ENCODE data around the gene GALNTL6. TPM values are rescaled to one million over a fixed set of nuclear protein-coding genes. Genes with fewer than 3 reads are reported as not detected.

The GALNTL6 gene
- total RNA-seq, 1 donor from 2014 or later, result 0.10 TPM

DNA sequence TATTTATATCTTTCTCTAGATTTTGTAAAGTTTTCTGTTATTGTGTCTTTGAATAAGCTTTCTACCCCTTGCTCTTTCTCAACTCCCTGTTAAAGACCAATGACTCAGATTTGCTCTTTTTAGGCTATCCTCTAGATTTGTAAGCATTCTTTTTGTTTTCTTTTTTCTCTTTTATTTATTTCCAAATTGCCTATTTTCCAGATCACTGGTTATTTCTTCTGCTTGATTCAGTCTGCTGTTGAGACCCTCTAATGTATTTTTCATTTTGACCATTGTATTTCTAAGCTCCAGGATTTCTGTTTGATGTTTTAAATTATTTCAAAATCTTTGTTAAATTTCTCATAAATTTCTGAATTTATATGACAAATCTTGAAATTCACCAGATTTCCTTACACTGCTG, 892.8 kb downstream of the GALNTL6 start:
- Mint-ChIP-seq H3K27ac (ENCODE audit: unreplicated experiment) (no peak overlapping the region), H3K4me1 (ENCODE audit: unreplicated experiment) (no peaks in the 10 kb centered on the region)

DNA sequence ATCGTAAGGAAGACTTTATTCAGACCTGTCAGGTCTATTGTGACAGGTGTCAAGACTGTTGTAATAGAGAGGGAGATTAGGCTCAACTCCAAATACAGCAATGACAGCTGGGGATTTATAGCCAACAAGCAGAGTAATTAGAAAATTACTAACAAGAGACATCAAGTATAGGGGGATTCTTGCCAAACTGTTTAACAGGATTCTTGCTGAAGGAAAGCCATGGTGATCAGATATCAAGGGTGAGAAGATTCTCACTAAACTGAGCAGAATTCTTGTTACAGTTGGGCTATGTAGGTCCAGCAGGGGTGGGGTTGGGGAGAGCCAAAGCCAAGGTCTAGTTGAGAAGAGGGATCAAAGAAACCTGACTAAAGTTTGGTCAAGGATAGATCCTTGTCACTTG, 894.4 kb downstream of the GALNTL6 start:
- Mint-ChIP-seq H3K4me1 (ENCODE audit: unreplicated experiment) (no peaks in the 10 kb centered on the region), H3K27ac (ENCODE audit: unreplicated experiment) (no peak overlapping the region), H3K4me3 (ENCODE audit: unreplicated experiment) (no peak overlapping the region), H3K27me3 (ENCODE audit: unreplicated experiment) (peaks cover 3% of the 10 kb centered on the region), H3K9me3 (ENCODE audit: unreplicated experiment) (no peaks in the 10 kb centered on the region), H3K36me3 (ENCODE audit: low read depth, unreplicated experiment) (no peaks in the 10 kb centered on the region)
- TF ChIP-seq, protein P1, sequence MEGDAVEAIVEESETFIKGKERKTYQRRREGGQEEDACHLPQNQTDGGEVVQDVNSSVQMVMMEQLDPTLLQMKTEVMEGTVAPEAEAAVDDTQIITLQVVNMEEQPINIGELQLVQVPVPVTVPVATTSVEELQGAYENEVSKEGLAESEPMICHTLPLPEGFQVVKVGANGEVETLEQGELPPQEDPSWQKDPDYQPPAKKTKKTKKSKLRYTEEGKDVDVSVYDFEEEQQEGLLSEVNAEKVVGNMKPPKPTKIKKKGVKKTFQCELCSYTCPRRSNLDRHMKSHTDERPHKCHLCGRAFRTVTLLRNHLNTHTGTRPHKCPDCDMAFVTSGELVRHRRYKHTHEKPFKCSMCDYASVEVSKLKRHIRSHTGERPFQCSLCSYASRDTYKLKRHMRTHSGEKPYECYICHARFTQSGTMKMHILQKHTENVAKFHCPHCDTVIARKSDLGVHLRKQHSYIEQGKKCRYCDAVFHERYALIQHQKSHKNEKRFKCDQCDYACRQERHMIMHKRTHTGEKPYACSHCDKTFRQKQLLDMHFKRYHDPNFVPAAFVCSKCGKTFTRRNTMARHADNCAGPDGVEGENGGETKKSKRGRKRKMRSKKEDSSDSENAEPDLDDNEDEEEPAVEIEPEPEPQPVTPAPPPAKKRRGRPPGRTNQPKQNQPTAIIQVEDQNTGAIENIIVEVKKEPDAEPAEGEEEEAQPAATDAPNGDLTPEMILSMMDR (IDR thresholded peaks at IDR 0.05; ENCODE audit: unreplicated experiment), result no peak
- DNase-seq (ENCODE audit: low spot score), result no peak

More for the DNA sequence above, 892.8 kb downstream of the GALNTL6 start:
- Mint-ChIP-seq H3K9me3 (ENCODE audit: unreplicated experiment) (no peaks in the 10 kb centered on the region), H3K4me3 (ENCODE audit: unreplicated experiment) (no peak overlapping the region), H3K36me3 (ENCODE audit: low read depth, unreplicated experiment) (no peaks in the 10 kb centered on the region), H3K27me3 (ENCODE audit: unreplicated experiment) (peaks cover 3% of the 10 kb centered on the region)
- DNase-seq (ENCODE audit: low spot score), result no peak
- TF ChIP-seq, protein P1 (IDR thresholded peaks at IDR 0.05; ENCODE audit: unreplicated experiment), result no peak

DNA sequence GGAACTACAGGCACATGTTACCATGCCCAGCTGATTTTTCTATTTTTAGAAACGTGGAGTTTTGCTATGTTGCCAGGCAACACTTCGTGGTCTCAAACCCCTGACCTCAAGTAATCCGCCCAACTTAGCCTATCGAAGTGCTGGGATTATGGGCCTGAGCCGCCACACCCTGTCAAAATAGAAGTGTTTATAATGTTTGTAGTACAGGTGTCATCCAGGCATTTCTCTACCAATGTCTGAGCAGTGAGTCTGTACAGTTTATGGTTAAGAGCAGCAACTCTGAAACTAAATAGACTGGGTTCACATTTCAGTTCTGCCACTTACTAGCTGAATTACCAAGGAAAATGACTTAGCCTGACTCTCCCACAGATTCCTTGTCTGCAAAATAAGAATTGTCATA, 895.0 kb downstream of the GALNTL6 start:
- no peaks in the 10 kb centered on the region for H3K9me3 Mint-ChIP-seq (ENCODE audit: unreplicated experiment)
- no peak for DNase-seq (ENCODE audit: low spot score)
- peaks cover 3% of the 10 kb centered on the region for H3K27me3 Mint-ChIP-seq (ENCODE audit: unreplicated experiment)
- H3K27ac Mint-ChIP-seq (ENCODE audit: unreplicated experiment), result no peak overlapping the region
- H3K36me3 Mint-ChIP-seq (ENCODE audit: low read depth, unreplicated experiment), result no peaks in the 10 kb centered on the region
- TF ChIP-seq, protein P1 (IDR thresholded peaks at IDR 0.05; ENCODE audit: unreplicated experiment), result no peak
- H3K4me1 Mint-ChIP-seq (ENCODE audit: unreplicated experiment), result no peaks in the 10 kb centered on the region
- no peak overlapping the region for H3K4me3 Mint-ChIP-seq (ENCODE audit: unreplicated experiment)

DNA sequence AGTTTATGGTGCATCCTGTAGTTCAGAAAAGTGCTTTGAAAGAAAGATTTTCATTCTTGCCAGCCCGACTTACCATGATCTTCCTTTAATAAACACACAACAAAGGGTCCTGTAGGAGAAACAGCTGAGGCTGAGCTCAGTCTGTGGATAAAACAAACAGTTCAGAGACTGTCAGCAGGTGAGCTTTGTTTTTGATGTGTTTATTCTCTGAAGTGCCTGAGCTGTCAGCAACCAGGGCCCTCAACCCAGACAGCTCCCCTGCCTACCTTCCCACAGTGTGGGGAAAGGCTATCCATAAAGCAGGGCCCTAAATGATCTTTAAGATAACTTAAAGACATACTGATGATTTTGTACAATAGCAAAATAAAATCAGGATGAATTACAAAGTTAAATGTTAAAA, 896.2 kb downstream of the GALNTL6 start:
- TF ChIP-seq, protein P1 (IDR thresholded peaks at IDR 0.05; ENCODE audit: unreplicated experiment), result no peak
- no peak overlapping the region for H3K27ac Mint-ChIP-seq (ENCODE audit: unreplicated experiment)
- H3K36me3 Mint-ChIP-seq (ENCODE audit: low read depth, unreplicated experiment), result no peaks in the 10 kb centered on the region
- peaks cover 3% of the 10 kb centered on the region for H3K27me3 Mint-ChIP-seq (ENCODE audit: unreplicated experiment)
- no peak overlapping the region for H3K4me3 Mint-ChIP-seq (ENCODE audit: unreplicated experiment)
- no peak for DNase-seq (ENCODE audit: low spot score)
- no peaks in the 10 kb centered on the region for H3K9me3 Mint-ChIP-seq (ENCODE audit: unreplicated experiment)
- H3K4me1 Mint-ChIP-seq (ENCODE audit: unreplicated experiment), result no peaks in the 10 kb centered on the region

DNA sequence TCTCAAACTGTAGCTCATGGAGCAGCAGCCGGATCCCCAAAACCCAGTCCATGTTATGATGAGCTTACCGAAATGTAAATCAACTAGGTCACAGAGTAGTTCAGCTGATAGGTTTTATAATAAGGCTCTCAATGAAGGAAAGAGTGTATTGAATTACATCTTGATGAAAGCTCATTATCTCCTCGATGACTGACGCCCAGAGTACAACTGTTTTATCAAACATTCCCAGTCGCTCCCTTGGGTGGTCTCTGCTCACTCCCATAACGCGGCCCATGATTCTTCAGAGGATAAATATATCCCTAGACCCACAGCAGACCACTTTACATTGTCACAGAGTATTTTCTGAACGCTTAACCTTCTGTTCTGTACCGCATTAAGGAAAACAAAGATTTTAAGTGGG, 903.1 kb downstream of the GALNTL6 start:
- H3K36me3 Mint-ChIP-seq (ENCODE audit: low read depth, unreplicated experiment), result no peaks in the 10 kb centered on the region
- no peaks in the 10 kb centered on the region for H3K9me3 Mint-ChIP-seq (ENCODE audit: unreplicated experiment)
- TF ChIP-seq, protein P1 (IDR thresholded peaks at IDR 0.05; ENCODE audit: unreplicated experiment), result no peak
- no peak for DNase-seq (ENCODE audit: low spot score)
- H3K27me3 Mint-ChIP-seq (ENCODE audit: unreplicated experiment), result no peaks in the 10 kb centered on the region
- H3K27ac Mint-ChIP-seq (ENCODE audit: unreplicated experiment), result no peak overlapping the region
- H3K4me1 Mint-ChIP-seq (ENCODE audit: unreplicated experiment), result no peaks in the 10 kb centered on the region
- no peak overlapping the region for H3K4me3 Mint-ChIP-seq (ENCODE audit: unreplicated experiment)
